ENCODE results near the gene CARMIL1.

DNA sequence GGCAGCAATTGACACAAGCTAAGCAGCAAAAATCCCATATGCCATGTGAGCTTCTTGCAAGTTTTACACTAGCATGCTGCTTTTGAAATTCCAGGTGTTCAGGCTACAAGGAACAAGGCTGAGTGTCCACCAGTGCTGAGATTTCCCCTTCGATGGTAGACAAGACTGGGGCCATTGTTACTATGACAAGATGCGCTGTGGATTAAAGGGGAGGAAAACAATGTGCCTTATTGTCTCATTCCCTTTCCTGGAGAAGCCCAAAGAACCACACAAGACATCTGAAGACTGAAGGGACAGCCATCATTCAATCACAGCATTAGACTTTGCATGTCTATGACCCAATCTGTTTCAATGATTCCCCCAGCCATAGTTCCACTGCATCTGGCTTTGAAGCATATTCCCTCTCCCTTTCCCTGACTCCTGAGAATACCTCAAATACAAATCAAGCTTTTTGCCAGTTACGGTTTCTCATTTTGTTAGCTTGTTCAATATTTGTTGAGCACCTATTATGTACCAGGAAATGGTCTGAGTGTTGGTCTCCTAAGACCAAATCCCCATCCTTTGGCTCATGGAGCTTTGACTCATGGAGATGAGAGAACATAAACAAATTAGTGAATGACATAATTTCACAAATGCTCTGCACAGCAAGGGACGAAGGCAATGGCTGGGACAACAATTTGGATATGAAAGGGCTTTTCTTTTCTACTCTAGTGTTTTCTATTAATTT, 349.5 kb downstream of the CARMIL1 start:
- TF ChIP-seq, protein P1, sequence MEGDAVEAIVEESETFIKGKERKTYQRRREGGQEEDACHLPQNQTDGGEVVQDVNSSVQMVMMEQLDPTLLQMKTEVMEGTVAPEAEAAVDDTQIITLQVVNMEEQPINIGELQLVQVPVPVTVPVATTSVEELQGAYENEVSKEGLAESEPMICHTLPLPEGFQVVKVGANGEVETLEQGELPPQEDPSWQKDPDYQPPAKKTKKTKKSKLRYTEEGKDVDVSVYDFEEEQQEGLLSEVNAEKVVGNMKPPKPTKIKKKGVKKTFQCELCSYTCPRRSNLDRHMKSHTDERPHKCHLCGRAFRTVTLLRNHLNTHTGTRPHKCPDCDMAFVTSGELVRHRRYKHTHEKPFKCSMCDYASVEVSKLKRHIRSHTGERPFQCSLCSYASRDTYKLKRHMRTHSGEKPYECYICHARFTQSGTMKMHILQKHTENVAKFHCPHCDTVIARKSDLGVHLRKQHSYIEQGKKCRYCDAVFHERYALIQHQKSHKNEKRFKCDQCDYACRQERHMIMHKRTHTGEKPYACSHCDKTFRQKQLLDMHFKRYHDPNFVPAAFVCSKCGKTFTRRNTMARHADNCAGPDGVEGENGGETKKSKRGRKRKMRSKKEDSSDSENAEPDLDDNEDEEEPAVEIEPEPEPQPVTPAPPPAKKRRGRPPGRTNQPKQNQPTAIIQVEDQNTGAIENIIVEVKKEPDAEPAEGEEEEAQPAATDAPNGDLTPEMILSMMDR (IDR thresholded peaks at IDR 0.05): no peak
- TF ChIP-seq POLR2A (IDR thresholded peaks at IDR 0.05): no peak

Measured in heart left ventricle (tissue), 13 donors.